PC-3 (cell line): Measurements from ENCODE around the gene IGFBPL1. TPM values are rescaled to one million over a fixed set of nuclear protein-coding genes. Genes with fewer than 3 reads are reported as not detected.

ENCODE experiments used
- ATAC-seq: fragments of 200-7000 bp; cut with Tn5 transposase; 2 replicates; pipeline ENCODE4 v1.9.1; 2020; ENCODE audit warnings: mild to moderate bottlenecking, moderate library complexity
- BruUV-seq: library from RNA; stranded (reverse); fragments of 400-500 nt; replicated peaks from 2 replicates; lab custom pipeline; 2021; lab: Mats Ljungman, UMichigan
- CTCF ChIA-PET: fragments of 300-600 bp; sonication (Branson Sonifier 250); formaldehyde crosslinking; loops from one replicate; lab custom pipeline; 2022; ENCODE audit warnings: antibody characterized with exemption; lab: Charles Lee
- POLR2A ChIA-PET: fragments of 300-600 bp; sonication (Branson Sonifier 250); formaldehyde crosslinking; loops from one replicate; lab custom pipeline; 2022; ENCODE audit warnings: antibody characterized with exemption; ENCODE audit not compliant: unreplicated experiment; lab: Charles Lee
- DNase-seq: peaks from one replicate; pipeline ENCODE4 v3.0.0-alpha.2; 2015
- H2AFZ ChIP-seq: fragments of 300-600 bp; sonication (generic); 2 replicates; pipeline ENCODE4 v1.6.0; 2016; ENCODE audit warnings: antibody characterized with exemption, low read length
- H3F3A ChIP-seq: fragments of 300-600 bp; sonication (generic); one replicate; pipeline ENCODE4 v1.6.0; 2017; ENCODE audit warnings: antibody characterized with exemption, low read length, control low read depth, mild to moderate bottlenecking; ENCODE audit not compliant: unreplicated experiment
- H3K27ac ChIP-seq: fragments of 300-600 bp; sonication (generic); 2 replicates; pipeline ENCODE4 v1.5.1; 2016; ENCODE audit warnings: mild to moderate bottlenecking, low read length
- H3K27me3 ChIP-seq: fragments of 300-600 bp; sonication (generic); 2 replicates; pipeline ENCODE4 v1.6.1; 2016; ENCODE audit warnings: low read length, mixed read lengths
- H3K36me3 ChIP-seq: fragments of 300-600 bp; sonication (generic); 2 replicates; pipeline ENCODE4 v1.6.1; 2016; ENCODE audit warnings: low read depth, mixed run types, low read length, mixed read lengths
- H3K4me1 ChIP-seq: fragments of 300-600 bp; sonication (generic); 2 replicates; pipeline ENCODE4 v1.5.1; 2016; ENCODE audit warnings: low read length; ENCODE audit not compliant: insufficient read depth
- H3K4me2 ChIP-seq: fragments of 300-600 bp; sonication (generic); 2 replicates; pipeline ENCODE4 v1.6.0; 2016; ENCODE audit warnings: low read length
- H3K4me3 ChIP-seq: fragments of 300-600 bp; sonication (generic); 2 replicates; pipeline ENCODE4 v1.5.1; 2016; ENCODE audit warnings: mild to moderate bottlenecking, low read length, mixed read lengths
- H3K79me2 ChIP-seq: fragments of 300-600 bp; sonication (generic); 2 replicates; pipeline ENCODE4 v1.6.1; 2017; ENCODE audit warnings: low read length, mixed read lengths
- H3K9ac ChIP-seq: fragments of 300-600 bp; sonication (generic); 2 replicates; pipeline ENCODE4 v1.6.0; 2016; ENCODE audit warnings: mild to moderate bottlenecking, low read length
- H3K9me2 ChIP-seq: fragments of 300-600 bp; sonication (generic); replicated peaks from 2 replicates; pipeline ENCODE4 v1.6.1; 2016; ENCODE audit warnings: mixed run types, low read length, mixed read lengths
- H3K9me3 ChIP-seq: fragments of 300-600 bp; sonication (generic); 2 replicates; pipeline ENCODE4 v1.6.1; 2016; ENCODE audit warnings: low read length, mixed read lengths
- H4K20me1 ChIP-seq: fragments of 300-600 bp; sonication (generic); 2 replicates; pipeline ENCODE4 v1.6.1; 2016; ENCODE audit warnings: low read length, mixed read lengths
- CTCF ChIP-seq: fragments of 300-600 bp; sonication (generic); conservative IDR thresholded peaks from 2 replicates; pipeline ENCODE4 v1.5.1; 2017; ENCODE audit warnings: antibody characterized with exemption, low read depth, mild to moderate bottlenecking, low read length
- EZH2 ChIP-seq: fragments of 300-600 bp; sonication (generic); IDR thresholded peaks from one replicate; pipeline ENCODE4 v1.6.1; 2017; ENCODE audit warnings: antibody characterized with exemption, mild to moderate bottlenecking, low read length; ENCODE audit not compliant: unreplicated experiment
- EZH2phosphoT487 ChIP-seq: fragments of 300-600 bp; sonication (generic); IDR thresholded peaks from 2 replicates; pipeline ENCODE4 v1.6.1; 2018; ENCODE audit warnings: mild to moderate bottlenecking, antibody characterized with exemption, low read length, borderline replicate concordance
- intact Hi-C: fragments of 100-400 bp; cut with micrococcal nuclease; formaldehyde crosslinking; loops from 2 replicates; pipeline ENCODE4 v1.9.0; 2023
- total RNA-seq: library from RNA; depleted of rRNA; stranded (reverse); fragments of >200 nt; gene quantifications from 2 replicates; pipeline ENCODE4 v1.2.3, GENCODE V29; 2014

The IGFBPL1 gene
- total RNA-seq, 1 experiment from 2014 or later, result 0.66 TPM

- H3K79me2 ChIP-seq, result no peaks in the 10 kb centered on the region
- ATAC-seq (no peak), DNase-seq (no peak)
- TF ChIP-seq EZH2 (no peak), CTCF (no peak), EZH2phosphoT487 (no peak)
- H3K9me2 ChIP-seq, result no peaks in the 10 kb centered on the region
- H3K27me3 ChIP-seq, result 0 out of 2 replicates have a peak, but pooled peaks cover 4% of the 10 kb centered on the region
- H3F3A ChIP-seq, result no peaks in the 10 kb centered on the region
- no peak overlapping the region for H2AFZ ChIP-seq
- intact Hi-C loops, result no loop called here
- H3K9ac ChIP-seq, result no peak overlapping the region
- no TSS peak for BruUV-seq
- no peaks in the 10 kb centered on the region for H3K36me3 ChIP-seq
- ChIA-PET CTCF (no interaction called here), POLR2A (no interaction called here)
- no peak overlapping the region for H3K27ac ChIP-seq
- H3K9me3 ChIP-seq, result no peaks in the 10 kb centered on the region
- no peaks in the 10 kb centered on the region for H4K20me1 ChIP-seq
- H3K4me1 ChIP-seq, result no peaks in the 10 kb centered on the region
- no peak overlapping the region for H3K4me2 ChIP-seq
- no peak overlapping the region for H3K4me3 ChIP-seq
Observed at GRCh38 chr9:38406476-38407186, 17.6 kb downstream of the IGFBPL1 start.

DNA sequence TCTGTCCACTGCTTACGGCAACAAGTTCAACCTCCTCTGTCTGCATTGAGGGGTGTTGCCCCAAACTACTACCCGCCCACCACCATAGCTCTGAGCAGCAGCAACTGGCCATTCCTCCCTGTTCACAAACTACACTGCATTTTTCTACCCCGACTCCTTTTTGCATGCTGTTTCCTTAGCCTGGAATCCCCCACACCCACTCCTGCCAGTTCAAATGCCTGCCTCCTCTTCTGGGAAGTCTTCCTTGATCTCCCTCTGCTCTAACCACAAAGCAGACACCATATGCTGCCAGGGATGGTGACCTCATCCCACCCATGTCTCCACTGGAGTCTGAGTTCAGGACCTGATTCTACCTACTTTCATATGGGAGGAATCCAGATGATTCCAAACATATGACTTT is 18.5 kb downstream of the IGFBPL1 start:
- no TSS peak for BruUV-seq
- no peak for TF ChIP-seq EZH2phosphoT487
- no peak for TF ChIP-seq EZH2
- TF ChIP-seq CTCF, result no peak
- H3K4me2 ChIP-seq, result no peak overlapping the region
- H3F3A ChIP-seq, result no peaks in the 10 kb centered on the region
- no peaks in the 10 kb centered on the region for H3K9me3 ChIP-seq
- no peaks in the 10 kb centered on the region for H3K9me2 ChIP-seq
- intact Hi-C loops, result no loop called here
- ChIA-PET POLR2A (no interaction called here), CTCF (no interaction called here)
- H3K27ac ChIP-seq, result no peak overlapping the region
- H2AFZ ChIP-seq, result no peak overlapping the region
- no peaks in the 10 kb centered on the region for H3K4me1 ChIP-seq
- H3K36me3 ChIP-seq, result no peaks in the 10 kb centered on the region
- DNase-seq (no peak), ATAC-seq (no peak)
- no peaks in the 10 kb centered on the region for H3K79me2 ChIP-seq
- H4K20me1 ChIP-seq, result no peaks in the 10 kb centered on the region
- no peak overlapping the region for H3K4me3 ChIP-seq
- H3K27me3 ChIP-seq, result 0 out of 2 replicates have a peak, but pooled peaks cover 4% of the 10 kb centered on the region
- H3K9ac ChIP-seq, result no peak overlapping the region

DNA sequence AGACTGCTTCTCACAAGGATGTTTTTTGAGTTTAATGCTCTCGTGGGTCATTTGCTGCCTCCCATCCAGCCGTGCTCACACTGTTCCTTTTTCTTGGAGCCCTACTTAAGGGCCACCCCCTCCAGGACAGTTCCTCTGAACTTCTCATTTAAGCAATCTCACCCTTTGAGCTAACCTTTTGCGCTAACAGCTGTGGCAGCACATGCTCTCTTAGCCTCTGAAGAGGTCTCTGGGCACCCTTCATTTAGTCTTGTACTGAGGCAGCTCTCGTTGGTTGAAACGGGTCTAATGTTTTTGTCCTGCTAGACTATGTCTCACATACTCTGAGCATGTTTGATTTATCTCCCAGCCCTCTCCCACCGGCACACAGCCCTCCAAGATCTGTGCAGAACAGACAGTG is 19.9 kb downstream of the IGFBPL1 start:
- Histone ChIP-seq H2AFZ (no peak overlapping the region), H3K27me3 (0 out of 2 replicates have a peak, but pooled peaks cover 4% of the 10 kb centered on the region), H4K20me1 (no peaks in the 10 kb centered on the region), H3K27ac (no peak overlapping the region), H3K9me2 (no peaks in the 10 kb centered on the region), H3K4me1 (no peaks in the 10 kb centered on the region), H3K4me2 (no peak overlapping the region), H3K4me3 (no peak overlapping the region), H3F3A (no peaks in the 10 kb centered on the region), H3K36me3 (no peaks in the 10 kb centered on the region), H3K9me3 (no peaks in the 10 kb centered on the region), H3K79me2 (no peaks in the 10 kb centered on the region), H3K9ac (no peak overlapping the region)
- no TSS peak for BruUV-seq
- ATAC-seq, result no peak
- intact Hi-C loops, result no loop called here
- ChIA-PET CTCF (no interaction called here), POLR2A (no interaction called here)
- TF ChIP-seq CTCF, result no peak
- no peak for TF ChIP-seq EZH2phosphoT487
- no peak for TF ChIP-seq EZH2
- no peak for DNase-seq
